AG09309 (cell line): ENCODE results near the gene WNT1.

ENCODE experiments used
- DNase-seq: peaks from one replicate; pipeline ENCODE4 v3.0.0-alpha.2; 2010; ENCODE audit warnings: low read depth
- H3K4me3 ChIP-seq: 2 replicates; pipeline ENCODE4 v1.5.1; 2011; ENCODE audit warnings: mild to moderate bottlenecking, low read depth, low read length, moderate library complexity; ENCODE audit not compliant: control insufficient read depth
- CTCF ChIP-seq: IDR thresholded peaks from 2 replicates; pipeline ENCODE4 v1.5.1; 2011; ENCODE audit warnings: mild to moderate bottlenecking, low read depth, low read length, inconsistent platforms; ENCODE audit not compliant: insufficient read depth, control insufficient read depth; ENCODE audit errors: missing control alignments

Gene WNT1

GRCh38 chr12:48947727-48948126 is 30.4 kb upstream of the WNT1 start:
- no peak for TF ChIP-seq CTCF
- H3K4me3 ChIP-seq = no peak overlapping the region
- no peak for DNase-seq

GRCh38 chr12:48952691-48953090 is 25.4 kb upstream of the WNT1 start:
- H3K4me3 ChIP-seq = no peak overlapping the region
- TF ChIP-seq CTCF = no peak
- DNase-seq = no peak

- no peak for DNase-seq
- no peak for TF ChIP-seq CTCF
- no peak overlapping the region for H3K4me3 ChIP-seq
Measured at GRCh38 chr12:48954061-48954460, 24.1 kb upstream of the WNT1 start.

- TF ChIP-seq CTCF = no peak
- no peak for DNase-seq
- H3K4me3 ChIP-seq = no peak overlapping the region
Measured at GRCh38 chr12:48954841-48955501, 23.2 kb upstream of the WNT1 start.

- no peak for TF ChIP-seq CTCF
- peak overlapping the region; percentile 76 for H3K4me3 ChIP-seq
- DNase-seq = peak; percentile 84
Measured at GRCh38 chr12:48956279-48957140, 21.6 kb upstream of the WNT1 start.

- TF ChIP-seq CTCF = no peak
- peak within 1 kb of the TSS; percentile 76 for H3K4me3 ChIP-seq
- peak; percentile 69 for DNase-seq
Measured at GRCh38 chr12:48957141-48958048, 20.7 kb upstream of the WNT1 start, which contains the start of gene ARF3. Gene ARF3 (minus strand): TSS chr12:48957487. CDS start chr12:48941095, 16,392 bp downstream.
